Measurements from ENCODE around the gene XPR1.

XPR1 gene

GRCh38 chr1:180896161-180896560, 264.3 kb downstream of the XPR1 start:
- no peak for DNase-seq

DNA sequence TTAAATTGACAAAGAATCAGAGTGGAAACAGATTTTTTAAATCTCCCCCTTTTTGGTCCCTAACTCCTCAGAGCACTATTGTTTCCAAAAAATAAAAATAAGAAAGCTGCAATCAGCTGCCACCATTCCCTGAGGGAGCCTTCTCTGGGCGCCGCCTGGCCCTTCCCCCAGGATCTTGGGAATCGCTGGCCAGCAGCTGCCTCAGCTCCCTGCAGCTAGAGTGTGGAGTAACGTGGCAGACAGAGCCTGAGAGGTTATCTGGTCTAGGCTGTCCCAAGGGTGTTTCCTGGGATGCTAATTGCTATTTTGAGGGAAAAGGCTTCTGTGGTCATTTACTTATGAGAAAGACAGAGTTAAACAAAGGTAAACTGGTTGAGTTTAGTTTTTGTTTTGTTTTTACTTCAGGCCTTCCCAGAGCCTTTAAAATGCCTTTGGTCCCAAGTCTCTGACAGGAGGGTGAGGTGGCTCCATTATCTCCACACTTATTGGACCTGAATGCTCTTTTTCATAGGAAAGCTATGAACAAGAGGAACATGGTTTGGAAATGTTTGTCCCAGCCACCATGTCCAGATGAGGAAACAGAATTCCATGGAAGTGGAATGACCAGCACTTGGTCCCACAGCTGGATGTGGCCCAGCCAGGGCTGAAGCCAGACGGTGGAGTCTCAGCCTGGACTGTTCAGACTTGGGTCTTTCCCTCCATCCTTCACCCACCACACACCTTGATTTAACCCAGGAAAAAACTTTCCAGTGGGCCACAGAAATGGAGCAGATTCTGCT, 266.8 kb downstream of the XPR1 start:
- DNase-seq = no peak

DNA sequence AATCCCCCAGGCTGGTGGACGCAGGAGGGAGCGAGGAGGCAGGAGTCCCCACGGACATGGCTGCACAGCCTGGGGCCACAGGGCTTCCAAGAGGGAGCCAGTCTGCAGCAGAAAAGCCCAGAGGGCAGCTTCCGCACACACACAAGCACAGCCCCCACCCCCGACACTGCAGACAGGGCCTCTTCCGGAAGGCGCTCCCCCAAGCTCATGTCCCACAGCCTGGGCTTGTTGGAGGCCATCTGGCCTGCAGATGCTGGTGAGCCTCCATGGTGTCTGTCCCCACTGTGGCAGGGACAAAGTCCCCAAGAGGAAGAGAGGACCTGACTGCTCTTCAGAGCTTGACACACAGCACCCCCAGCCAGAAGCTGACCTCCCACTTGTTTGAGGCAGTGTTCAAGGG, 267.4 kb downstream of the XPR1 start:
- no peak for DNase-seq

DNA sequence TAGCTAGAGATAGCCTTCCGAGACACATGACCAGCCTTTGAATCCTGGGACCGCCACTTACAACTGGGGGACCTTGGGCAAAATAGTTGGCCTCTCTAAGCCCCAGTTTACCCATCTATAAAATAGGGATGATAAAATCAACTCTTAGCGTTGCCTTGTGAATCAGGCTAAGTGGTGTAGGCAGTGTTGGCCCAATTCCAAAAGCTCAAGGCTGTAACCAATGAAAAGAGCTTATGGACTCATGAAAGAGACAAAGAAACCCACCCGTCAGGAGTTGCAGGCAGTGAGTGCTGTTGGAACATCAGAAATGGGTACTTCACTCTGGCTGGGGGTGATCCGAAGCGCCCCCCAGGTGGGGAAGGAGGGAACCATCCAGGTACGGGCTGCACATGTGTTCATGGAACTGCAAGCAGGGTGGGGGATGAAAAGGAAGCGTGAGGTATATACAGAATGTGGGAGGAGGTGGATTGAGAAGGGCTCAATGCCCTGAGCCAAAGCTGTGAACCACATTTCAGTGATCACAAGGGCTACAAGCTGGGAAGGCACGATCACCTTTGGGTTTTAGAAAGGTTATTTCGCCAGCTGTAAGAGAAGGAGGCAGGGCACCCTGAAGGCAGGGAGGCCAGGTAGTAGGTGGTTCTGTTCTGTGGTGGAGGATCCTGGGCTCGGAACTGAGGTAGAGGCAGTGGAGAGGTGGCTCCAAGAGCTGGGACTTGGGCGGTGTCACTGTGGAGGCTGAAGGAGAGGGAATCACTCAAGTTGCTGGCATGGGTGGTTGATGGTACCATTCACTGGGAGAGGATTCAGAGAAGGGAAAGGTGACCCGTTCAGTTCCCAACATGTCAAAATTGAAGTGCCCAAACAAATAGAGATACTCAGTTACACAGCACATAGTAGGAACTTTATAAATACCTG, 269.5 kb downstream of the XPR1 start:
- DNase-seq = no peak

DNA sequence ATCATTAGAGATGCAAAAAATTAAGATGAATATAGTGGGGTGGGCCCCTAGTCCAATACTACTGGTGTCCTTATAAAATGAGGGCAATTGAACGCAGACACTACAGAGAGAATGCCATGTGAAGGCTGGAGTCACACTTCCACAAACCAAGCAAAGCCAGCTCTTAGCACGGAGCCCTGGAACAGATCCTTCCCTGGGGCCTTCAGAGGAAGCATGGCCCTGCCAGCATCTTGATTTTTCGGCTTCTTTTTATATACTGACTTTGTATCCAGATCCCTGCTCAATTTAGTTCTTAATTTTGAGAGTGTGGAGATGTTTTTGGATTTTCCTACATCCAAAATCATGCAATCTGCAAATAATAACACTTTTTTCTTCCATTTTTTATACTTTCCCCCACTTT, 270.7 kb downstream of the XPR1 start:
- no peak for DNase-seq

DNA sequence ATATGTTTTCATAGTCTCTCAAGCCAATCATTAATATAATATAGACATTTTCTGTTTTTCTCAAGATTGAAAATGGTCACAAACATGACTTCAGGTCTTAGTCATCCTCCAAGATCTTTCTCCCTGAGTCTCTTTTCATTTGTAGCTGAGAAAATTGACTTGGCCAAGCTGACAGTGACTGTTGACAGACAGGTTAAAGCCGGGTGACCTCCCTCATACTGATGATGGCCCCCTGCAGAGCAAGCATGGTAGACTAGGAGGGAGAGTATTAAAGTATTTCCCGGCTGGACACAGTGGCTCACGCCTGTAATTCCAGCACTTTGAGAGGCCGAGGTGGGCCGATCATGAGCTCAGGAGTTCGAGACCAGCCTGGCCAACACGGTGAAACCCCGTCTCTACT, 274.1 kb downstream of the XPR1 start:
- DNase-seq = no peak

DNA sequence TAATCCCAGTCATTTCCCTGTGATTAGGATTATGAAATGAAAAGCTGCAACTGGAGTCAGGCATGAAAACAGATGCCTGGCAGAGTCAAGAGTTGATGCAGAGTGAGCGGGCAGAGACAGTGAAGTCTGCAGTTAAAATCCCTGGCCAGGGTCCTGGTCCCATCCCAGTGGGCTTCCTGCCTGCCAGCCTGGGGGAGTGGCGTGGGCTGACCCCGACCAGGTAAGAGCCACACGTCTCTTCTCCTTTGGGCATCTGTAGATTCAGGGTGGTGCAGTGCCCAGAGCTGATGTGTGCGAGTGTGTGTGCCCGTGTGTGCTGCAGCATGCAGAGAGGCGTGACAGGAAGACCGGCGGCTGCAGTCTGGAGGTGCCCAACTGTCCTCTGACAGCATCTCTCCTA, 274.7 kb downstream of the XPR1 start:
- no peak for DNase-seq

- DNase-seq = peak; percentile 41
Observed at GRCh38 chr1:180907313-180908055, 275.7 kb downstream of the XPR1 start.

DNA sequence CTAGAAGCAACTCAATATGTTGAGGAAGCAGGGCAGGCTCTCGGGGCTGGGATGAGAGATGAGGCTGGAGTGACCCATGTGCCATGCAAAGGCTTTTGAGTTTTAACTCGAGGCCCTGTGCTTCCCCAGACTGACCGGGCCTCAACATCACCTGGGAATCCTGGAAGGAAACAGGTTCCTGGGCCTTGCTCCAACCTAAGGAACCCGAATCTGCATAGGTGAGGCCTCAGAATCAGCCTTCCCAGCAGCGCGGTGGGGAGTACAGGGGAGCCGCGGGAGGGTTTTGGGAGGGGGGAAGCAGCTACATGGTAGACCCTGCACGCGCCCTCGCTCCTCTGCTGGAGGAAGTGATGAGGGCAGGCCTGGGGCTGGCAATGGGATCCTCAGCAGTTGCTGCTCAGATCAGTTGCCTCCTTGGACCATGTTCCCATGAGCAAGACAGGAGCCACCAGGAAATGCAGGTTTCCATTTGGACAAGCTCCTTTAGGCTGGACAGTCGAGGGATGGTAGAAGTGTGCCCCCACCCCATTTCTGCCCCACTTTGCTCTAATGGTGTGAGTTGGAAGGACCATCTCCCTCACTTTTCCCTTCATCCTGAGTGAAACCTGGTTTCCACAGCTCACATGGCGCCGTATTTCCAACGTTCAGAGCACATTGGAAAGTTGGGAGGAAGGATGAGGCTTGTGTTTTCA, 276.4 kb downstream of the XPR1 start:
- peak; percentile 49 for DNase-seq

- no peak for DNase-seq
Observed at GRCh38 chr1:180909005-180909414, 277.2 kb downstream of the XPR1 start.

- DNase-seq = no peak
Observed at GRCh38 chr1:180909462-180909976, 277.7 kb downstream of the XPR1 start.

DNA sequence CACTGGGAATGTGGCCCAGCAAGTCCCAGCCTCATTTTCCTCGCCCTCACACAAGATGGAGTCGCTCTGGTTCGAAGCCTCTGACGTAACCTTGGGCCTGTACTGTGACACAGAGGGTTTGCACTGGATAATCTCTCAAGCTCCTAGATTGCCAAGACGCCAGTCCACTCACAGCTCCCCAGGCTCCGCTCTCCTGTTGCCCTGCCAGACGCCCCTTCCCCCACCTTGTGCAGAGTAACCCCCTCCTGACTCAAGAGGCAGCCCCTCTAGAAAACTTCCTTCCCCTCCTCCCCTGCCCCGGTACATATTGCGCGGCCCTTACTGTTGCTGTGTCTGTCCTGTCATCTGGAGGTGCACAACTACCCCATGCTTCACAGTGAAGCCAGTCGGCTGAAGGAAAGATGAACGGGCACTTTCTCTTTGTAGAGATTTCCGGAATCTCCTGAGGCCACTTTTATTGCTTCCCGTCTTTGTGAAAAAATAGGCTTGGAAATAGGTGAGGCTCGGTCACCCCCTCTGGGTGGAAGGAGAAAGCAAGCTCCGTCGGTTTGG, 279.9 kb downstream of the XPR1 start:
- peak; percentile 13 for DNase-seq

GRCh38 chr1:180912211-180912800, 280.5 kb downstream of the XPR1 start:
- DNase-seq = peak; percentile 36

GRCh38 chr1:180912801-180913565, 281.2 kb downstream of the XPR1 start, which contains the start of gene KIAA1614:
Gene KIAA1614 (plus strand): TSS chr1:180912897. CDS start chr1:180913244, 347 bp downstream.
- peak; percentile 38 for DNase-seq

GRCh38 chr1:180915426-180915965, 283.7 kb downstream of the XPR1 start:
- no peak for DNase-seq

- no peak for DNase-seq
Observed at GRCh38 chr1:180916012-180916770, 284.4 kb downstream of the XPR1 start.

- no peak for DNase-seq
Observed at GRCh38 chr1:180916771-180917170, 284.9 kb downstream of the XPR1 start.

- no peak for DNase-seq
Observed at GRCh38 chr1:180917306-180918065, 285.7 kb downstream of the XPR1 start.

DNA sequence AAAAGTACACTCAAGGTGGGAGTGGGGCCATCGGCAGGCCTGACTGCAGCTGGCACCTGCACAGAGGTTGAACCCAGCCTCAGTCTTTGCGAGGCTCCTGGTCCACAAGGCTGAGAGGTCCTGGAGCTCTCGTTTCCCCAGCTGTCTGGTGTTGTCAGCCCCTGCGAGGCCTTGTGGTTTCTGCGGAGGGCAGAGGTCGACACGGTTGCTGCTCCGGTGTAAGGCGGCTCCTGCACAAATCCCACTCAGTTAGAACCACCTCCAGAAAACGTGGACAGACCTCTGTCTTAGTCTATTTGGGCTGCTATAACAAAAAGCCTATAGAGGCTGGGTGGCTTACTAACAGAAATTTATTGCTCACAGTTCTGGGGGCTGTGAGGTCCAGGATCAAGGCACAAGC, 286.7 kb downstream of the XPR1 start:
- DNase-seq = no peak

All from activated effector memory CD4-positive, alpha-beta T cell treated with anti-CD3 and anti-CD28 coated beads, Interleukin-2, amount 50 U/mL, for 16 hours (primary cell).